HL-60/S4 treated with retinoic acid at 250 ng/mL for 4 days and 3 days (cell line): Measurements from ENCODE around the gene GNLY.
"Not testable (repeated sequence)": the region's sequence is repeated elsewhere in the genome, so short reads cannot be mapped to it uniquely, and the experiment has no call there.

Experiments
- in situ Hi-C: fragments of 300-500 bp; cut with MboI; formaldehyde crosslinking; loops from 2 replicates; pipeline ENCODE4 v1.7.0; 2022; ENCODE audit warnings: low sequenced_read_pairs

GNLY gene

GRCh38 chr2:85706599-85707296 is 12.6 kb downstream of the GNLY start:
- in situ Hi-C loops: no loop called here

DNA sequence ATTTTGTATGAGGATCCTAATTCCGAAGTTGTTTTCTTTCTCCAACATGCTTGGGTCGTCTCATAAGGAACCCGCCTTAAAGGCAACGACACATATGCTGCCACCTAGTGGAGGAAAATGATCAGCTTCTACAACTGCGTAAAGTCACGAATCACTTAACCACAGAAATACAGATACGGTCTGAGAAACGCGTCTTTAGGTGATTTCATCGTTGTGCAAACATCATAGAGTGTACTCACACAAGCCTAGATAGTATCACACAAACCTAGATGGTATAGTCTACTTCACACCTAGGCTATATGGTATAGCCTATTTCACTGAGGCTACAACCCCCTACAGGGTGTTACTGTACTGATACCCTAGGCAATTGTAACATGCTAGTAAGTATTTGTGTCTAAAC is 13.1 kb downstream of the GNLY start:
- in situ Hi-C loops: no loop called here

DNA sequence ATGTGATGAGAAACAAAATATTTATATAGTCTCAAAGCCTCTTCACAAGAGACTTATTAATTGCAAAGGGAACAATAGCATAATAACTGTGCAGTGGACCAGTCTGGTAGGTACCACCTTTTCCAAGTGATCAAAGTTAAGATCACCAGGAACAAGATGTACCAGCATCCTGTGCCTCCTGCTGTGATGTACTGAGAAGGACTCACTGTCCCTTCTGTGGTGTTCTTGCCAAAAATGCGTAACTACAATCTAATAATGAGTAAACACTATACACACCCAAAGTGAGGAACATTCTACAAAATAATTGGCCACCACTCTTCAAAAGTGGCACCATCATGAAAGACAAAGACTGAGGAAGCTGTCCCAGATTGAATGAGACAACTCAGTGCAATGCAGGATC is 14.5 kb downstream of the GNLY start:
- in situ Hi-C loops: no loop called here

GRCh38 chr2:85709401-85709811 is 15.2 kb downstream of the GNLY start:
- in situ Hi-C loops: no loop called here

GRCh38 chr2:85710687-85711577 is 16.8 kb downstream of the GNLY start:
- in situ Hi-C loops: no loop called here

DNA sequence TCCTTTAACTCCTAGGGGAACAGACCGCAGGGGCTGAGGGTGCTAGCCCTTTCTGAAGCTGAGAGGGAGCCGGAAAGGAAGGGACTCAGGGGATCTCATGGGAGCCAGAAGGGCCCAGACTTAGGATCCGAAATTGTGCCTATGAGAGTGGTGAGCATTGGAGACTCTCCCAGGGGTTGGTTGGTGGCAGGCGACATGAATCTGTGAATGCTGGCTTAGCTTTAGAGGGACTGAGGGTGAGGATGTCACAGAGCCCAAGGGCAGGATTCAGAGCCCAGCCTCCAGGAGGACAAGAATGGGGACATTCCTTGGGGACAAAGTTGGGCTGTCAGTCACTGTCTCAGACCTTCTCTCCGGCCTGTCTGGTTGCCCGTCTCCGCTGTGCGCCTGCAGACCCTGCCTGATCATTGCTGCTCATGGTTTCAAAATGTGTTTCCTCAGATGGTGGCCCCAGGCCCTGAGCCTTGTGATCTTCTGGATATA is 17.5 kb downstream of the GNLY start:
- in situ Hi-C loops: no loop called here

- in situ Hi-C loops: no loop called here
Measured at GRCh38 chr2:85712336-85712735, 18.2 kb downstream of the GNLY start.

DNA sequence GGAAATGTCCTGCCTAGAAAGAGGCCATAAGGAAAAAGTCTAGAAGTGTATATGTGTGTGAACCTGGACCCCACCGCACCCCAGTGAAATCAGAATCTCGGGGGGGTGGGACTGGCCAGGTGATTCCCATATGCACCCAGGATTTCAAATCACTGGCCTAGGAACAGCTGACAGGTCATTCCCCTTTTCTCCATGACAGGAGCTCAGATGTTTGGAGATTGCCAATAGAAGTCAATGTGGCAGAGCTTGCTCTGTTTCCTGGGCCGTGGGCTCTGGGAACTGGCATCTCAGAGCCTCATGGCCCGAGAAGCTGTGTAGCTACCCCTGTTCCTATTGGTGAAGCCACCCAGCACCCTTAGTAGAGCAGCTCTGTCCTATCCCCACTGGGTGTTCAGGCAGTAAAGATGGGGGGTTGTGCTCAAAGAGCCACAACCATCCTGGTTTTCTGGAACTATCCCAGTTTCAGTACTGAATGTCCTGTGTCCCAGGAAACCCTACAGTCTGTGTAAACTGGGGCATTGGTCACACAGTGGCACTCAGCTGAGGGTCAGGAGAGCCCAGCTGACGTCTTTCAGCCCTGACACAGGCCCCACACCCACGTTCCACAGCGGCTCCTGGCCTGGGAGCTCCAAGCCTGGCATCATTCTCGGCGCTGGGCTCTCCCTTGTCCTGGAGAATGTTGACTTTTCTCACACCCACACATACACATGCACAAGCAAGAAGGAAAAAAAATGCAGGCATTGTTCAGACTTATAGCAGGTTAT is 18.9 kb downstream of the GNLY start:
- in situ Hi-C loops: no loop called here

DNA sequence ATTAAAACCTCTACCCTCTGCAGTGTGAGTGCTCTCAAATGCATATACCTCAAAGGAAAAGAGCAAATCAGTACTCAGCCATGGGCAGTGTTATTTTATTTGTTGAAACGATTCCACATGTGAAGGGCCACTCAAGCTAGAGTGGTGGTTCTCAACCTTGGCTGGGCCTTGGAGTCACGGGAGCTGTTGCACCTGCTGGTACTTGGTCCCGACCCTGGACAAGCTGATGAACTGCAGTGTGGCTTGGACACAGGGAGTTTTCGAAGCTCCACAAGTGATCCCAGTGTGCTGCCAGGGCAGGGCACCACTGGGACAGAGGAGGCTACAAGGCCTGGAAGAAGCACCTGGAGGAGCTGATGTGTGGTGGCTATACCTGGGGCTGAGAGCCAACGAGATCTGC is 19.7 kb downstream of the GNLY start:
- in situ Hi-C loops: no loop called here

- in situ Hi-C loops: not testable (repeated sequence)
Measured at GRCh38 chr2:85714421-85714820, 20.3 kb downstream of the GNLY start.

- in situ Hi-C loops: no loop called here
Measured at GRCh38 chr2:85714841-85715240, 20.7 kb downstream of the GNLY start.

DNA sequence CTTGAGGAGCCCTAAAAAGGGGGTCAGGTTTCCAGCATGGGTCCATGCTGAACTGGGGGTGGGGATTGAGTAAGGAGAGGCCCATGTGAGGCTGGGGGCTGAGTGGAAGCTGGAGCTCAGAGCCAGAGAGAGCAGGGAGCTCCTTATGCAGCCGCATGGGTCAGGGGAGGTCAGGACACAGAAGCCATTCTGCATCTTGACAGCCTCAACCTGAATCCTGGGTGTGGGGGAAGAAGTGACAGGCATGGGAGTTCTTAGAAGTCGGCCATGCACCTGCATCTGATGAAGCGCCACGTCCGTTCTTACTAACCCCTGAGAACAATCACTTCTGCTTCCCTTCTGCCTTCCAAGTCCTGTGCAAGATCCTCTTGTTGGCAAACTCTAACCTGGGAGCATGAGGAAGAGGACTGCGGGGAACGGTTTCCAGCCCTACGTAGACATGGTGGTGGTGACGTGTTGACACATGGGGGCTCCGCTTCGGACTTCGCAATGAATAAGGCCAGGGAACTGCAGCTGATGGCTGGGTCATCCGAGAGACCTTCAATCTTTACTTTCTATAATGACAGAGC is 22.3 kb downstream of the GNLY start:
- in situ Hi-C loops: no loop called here

DNA sequence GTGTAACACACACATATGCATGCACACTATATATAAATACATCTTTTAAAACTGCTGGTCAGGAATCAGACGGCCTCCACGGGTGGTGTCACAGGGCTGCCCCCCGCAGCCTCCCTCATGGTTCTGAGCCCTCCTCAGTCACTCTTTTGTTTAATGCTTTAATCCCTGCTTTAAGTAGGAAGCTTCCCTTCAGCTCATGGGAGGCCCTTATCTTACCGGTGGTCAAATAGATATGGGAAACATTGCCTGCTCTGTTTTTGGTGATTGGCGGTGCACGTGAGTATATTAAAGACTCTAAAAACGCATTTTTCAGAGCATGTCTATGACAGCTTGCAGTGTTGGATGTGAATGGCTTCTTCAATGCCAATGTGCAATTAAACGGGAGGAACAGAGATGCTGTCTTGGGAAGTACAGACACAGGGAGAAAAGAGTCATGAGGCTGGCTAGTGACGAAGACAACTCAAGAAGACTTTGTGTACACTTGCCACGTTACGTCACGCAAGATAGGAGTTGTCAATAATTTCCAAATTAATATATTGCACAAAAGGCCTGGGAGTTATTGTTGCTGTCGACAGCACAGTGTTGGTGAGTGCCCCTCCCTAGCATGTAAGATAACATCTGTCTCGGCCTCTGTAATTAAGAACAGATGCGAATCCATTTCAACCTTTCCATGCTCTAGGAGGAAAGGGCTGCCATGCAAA is 23.3 kb downstream of the GNLY start:
- in situ Hi-C loops: no loop called here

- in situ Hi-C loops: no loop called here
Measured at GRCh38 chr2:85718009-85718391, 23.8 kb downstream of the GNLY start.

DNA sequence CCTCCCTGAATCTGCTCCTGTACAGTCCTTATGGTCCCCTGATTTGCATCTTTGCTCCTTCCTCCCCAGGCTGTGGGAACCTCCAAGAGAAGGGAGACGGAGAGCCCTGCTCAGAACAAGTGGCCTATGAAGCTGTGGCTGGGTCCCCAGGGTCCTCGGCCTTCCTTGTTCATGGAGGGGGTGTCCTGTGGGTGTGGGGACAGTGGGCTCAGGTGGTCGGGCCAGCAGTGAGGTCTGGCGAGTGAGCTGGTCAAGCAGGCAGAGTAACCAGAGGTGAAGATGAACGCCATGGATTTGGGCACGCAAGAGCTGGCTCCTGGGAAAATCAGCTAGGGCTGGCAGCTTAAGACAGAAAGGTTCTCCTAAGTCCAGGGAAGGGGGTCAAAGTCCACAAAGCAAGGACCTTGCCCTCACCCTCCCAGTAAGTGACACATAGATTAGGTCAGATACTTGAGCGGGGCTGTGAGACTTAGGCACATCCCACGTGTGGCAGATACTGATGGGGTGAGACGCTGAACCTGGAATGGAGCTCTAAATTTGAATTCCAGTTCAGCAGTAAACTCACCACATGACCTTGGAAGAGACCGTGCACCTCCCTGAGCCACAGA is 24.8 kb downstream of the GNLY start:
- in situ Hi-C loops: no loop called here

- in situ Hi-C loops: no loop called here
Measured at GRCh38 chr2:85719609-85720240, 25.6 kb downstream of the GNLY start.

GRCh38 chr2:85720533-85720932 is 26.4 kb downstream of the GNLY start:
- in situ Hi-C loops: no loop called here

GRCh38 chr2:85721641-85722040 is 27.5 kb downstream of the GNLY start:
- in situ Hi-C loops: no loop called here

- in situ Hi-C loops: no loop called here
Measured at GRCh38 chr2:85722519-85722918, 28.4 kb downstream of the GNLY start.
